ENCODE data around the gene PTPRF.

Gene PTPRF

DNA sequence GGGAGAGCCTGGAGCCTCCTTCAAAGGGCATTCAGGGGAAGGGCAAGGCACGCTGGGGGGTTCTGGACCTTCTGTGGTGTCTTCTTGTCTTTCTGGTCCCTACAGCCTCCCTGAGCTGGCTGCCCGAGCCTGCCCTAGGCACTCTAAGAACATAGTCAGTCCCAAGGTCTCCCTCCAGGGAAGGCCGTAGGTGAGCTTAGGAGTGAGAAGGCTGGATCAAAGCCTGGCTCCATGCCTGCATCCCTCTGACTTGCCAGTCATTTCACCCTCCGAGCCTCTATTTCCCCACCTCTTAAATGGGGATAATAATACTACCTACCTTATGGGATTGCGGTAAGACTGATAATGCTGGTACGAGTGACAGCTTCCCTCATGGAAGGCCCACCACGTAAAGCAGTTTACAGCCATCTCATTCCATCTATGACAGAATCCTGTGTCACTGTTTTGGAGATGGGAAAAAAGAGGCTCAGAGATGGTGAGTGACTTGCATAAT lies 20.8 kb downstream of the PTPRF start:
- DNase-seq (ENCODE audit: low read depth) = no peak
- TF ChIP-seq, protein P1, sequence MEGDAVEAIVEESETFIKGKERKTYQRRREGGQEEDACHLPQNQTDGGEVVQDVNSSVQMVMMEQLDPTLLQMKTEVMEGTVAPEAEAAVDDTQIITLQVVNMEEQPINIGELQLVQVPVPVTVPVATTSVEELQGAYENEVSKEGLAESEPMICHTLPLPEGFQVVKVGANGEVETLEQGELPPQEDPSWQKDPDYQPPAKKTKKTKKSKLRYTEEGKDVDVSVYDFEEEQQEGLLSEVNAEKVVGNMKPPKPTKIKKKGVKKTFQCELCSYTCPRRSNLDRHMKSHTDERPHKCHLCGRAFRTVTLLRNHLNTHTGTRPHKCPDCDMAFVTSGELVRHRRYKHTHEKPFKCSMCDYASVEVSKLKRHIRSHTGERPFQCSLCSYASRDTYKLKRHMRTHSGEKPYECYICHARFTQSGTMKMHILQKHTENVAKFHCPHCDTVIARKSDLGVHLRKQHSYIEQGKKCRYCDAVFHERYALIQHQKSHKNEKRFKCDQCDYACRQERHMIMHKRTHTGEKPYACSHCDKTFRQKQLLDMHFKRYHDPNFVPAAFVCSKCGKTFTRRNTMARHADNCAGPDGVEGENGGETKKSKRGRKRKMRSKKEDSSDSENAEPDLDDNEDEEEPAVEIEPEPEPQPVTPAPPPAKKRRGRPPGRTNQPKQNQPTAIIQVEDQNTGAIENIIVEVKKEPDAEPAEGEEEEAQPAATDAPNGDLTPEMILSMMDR (IDR thresholded peaks at IDR 0.05; ENCODE audit: insufficient read depth, low read depth, low read length, missing control alignments) = no peak

GRCh38 chr1:43552059-43552742 lies 21.5 kb downstream of the PTPRF start:
- DNase-seq (ENCODE audit: low read depth) = no peak
- H3K4me3 ChIP-seq (ENCODE audit: low read length) = no peak overlapping the region
- TF ChIP-seq, protein P1 (IDR thresholded peaks at IDR 0.05; ENCODE audit: insufficient read depth, low read depth, low read length, missing control alignments) = no peak

More for the DNA sequence above, 20.8 kb downstream of the PTPRF start:
- no peak overlapping the region for H3K4me3 ChIP-seq (ENCODE audit: low read length)

DNA sequence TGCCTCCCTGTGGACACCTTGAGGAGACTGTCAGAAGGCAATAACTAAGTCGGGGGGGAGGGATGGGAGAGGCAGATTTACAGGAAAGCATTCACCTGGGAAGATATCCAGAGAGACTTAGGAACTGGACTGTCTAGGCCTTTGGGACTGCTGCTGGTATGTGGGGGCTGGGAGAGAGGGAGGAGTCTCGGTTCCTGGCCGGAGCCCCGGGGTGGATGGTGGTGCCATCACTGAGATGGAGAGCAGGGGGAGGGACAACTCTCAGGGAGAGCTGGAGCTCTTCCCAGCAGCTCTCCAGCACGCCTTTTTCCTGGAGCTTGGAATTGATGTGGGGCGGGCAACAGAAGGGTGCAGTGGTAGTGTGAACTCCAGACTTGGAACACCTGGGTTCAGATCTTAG lies 22.1 kb downstream of the PTPRF start:
- no peak overlapping the region for H3K4me3 ChIP-seq (ENCODE audit: low read length)
- TF ChIP-seq, protein P1 (IDR thresholded peaks at IDR 0.05; ENCODE audit: insufficient read depth, low read depth, low read length, missing control alignments) = no peak
- DNase-seq (ENCODE audit: low read depth) = no peak

DNA sequence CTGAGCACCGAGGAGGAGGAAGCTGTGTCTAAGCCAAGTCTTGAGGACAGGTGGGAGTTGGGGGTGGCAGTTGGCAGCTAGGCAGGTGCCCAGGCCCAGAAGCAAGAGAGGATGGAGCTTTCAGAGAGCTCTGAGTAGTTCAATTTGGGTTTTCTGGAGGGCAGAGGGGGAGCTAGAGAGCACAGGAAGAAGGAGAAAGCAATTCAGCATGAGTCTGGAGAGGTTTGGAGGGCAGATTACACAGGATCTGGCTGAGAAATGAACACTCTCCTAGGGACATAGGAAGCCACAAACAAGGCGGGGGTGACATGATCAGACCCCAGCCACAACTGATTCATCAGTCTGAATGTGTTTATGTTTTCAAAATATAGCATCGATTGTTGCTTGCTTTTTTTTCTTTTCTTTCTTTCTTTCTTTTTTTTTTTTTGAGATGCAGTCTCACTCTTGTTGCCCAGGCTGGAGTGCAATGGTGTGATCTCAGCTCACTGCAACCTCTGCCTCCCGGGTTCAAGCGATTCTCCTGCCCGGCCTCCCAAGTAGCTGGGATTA lies 23.8 kb downstream of the PTPRF start:
- TF ChIP-seq, protein P1 (IDR thresholded peaks at IDR 0.05; ENCODE audit: insufficient read depth, low read depth, low read length, missing control alignments) = peak; percentile 68
- DNase-seq (ENCODE audit: low read depth) = peak; percentile 56
- H3K4me3 ChIP-seq (ENCODE audit: low read length) = no peak overlapping the region

DNA sequence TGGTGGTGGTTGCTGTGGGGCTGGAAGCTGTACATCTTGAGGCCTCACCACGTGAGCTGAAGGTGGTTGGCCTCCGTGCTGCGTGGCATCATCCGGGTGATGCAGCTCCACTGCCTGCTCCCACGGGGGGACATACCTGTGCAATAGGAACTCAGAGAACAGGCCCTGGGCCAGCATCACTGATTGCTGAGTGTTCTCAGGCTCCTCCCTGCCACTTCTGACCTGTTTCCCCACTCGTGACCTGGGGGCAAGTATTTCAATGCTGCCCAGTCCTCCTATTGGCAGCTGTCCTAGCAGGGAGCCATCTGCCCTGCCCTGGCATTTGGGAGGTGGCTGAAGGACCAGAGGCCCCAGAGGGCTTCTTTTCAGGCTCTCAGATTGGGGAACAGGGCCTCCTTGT lies 26.1 kb downstream of the PTPRF start:
- TF ChIP-seq, protein P1 (IDR thresholded peaks at IDR 0.05; ENCODE audit: insufficient read depth, low read depth, low read length, missing control alignments) = no peak
- no peak for DNase-seq (ENCODE audit: low read depth)

GRCh38 chr1:43557744-43558245 lies 27.1 kb downstream of the PTPRF start:
- DNase-seq (ENCODE audit: low read depth) = peak; percentile 57
- no peak overlapping the region for H3K4me3 ChIP-seq (ENCODE audit: low read length)
- TF ChIP-seq, protein P1 (IDR thresholded peaks at IDR 0.05; ENCODE audit: insufficient read depth, low read depth, low read length, missing control alignments) = no peak

More for the DNA sequence above, 26.1 kb downstream of the PTPRF start:
- H3K4me3 ChIP-seq (ENCODE audit: low read length) = no peak overlapping the region

All from epithelial cell of esophagus (primary cell).